Peyer's patch (tissue), 4 donors: ENCODE data around the gene GBX2. TPM values are rescaled to one million over a fixed set of nuclear protein-coding genes. Genes with fewer than 3 reads are reported as not detected.

ENCODE experiments used
- DNase-seq, 3 donors: peaks; one replicate each; pipeline ENCODE4 v3.0.0-alpha.2; 2017 to 2019
- H3K27ac ChIP-seq, 4 donors: fragments of 200-600 bp; sonication (generic); one replicate each; pipeline ENCODE4 v1.5.1; 2016 to 2019
- H3K27me3 ChIP-seq, 2 donors: fragments of 200-600 bp; sonication (generic); one replicate each; pipeline ENCODE4 v1.5.1; 2019
- H3K36me3 ChIP-seq, 3 donors: fragments of 200-600 bp; sonication (generic); one replicate each; pipeline ENCODE4 v1.5.1; 2016 to 2019
- H3K4me1 ChIP-seq, 4 donors: fragments of 200-600 bp; sonication (generic); one replicate each; pipeline ENCODE4 v1.5.1; 2016 to 2019
- H3K4me3 ChIP-seq, 4 donors: fragments of 200-600 bp; sonication (generic); 1 replicate in 3 of 4; 2 replicates in 1 of 4; pipeline ENCODE4 v1.5.1; 2016 to 2019; ENCODE audit warnings: mild to moderate bottlenecking in 1 of 4
- H3K9me3 ChIP-seq, 4 donors: fragments of 200-600 bp; sonication (generic); one replicate each; pipeline ENCODE4 v1.5.1; 2016 to 2019; ENCODE audit warnings: mild to moderate bottlenecking in 1 of 4
- CTCF ChIP-seq, 6 experiments: fragments of 450-650 bp in 4 of 6; fragments of 200-600 bp in 2 of 6; sonication (generic) in 1 of 6; IDR thresholded peaks; one replicate each; pipeline ENCODE4 v1.5.1; 2017 to 2019; ENCODE audit warnings: antibody characterized with exemption in 6 of 6, mild to moderate bottlenecking in 3 of 6, moderate library complexity in 1 of 6
- POLR2A ChIP-seq, 2 donors: fragments of 450-650 bp; IDR thresholded peaks; one replicate each; pipeline ENCODE4 v1.5.1; 2017; ENCODE audit warnings: antibody characterized with exemption in 2 of 2, mild to moderate bottlenecking in 2 of 2, moderate library complexity in 2 of 2
- total RNA-seq, 4 donors: library from RNA; depleted of rRNA; stranded (reverse); fragments of >200 nt; gene quantifications; one replicate each; pipeline ENCODE4 v1.1.0, GENCODE V29; 2016

Gene GBX2
- total RNA-seq, 4 donors from 2014 or later, result not detected

- H3K27me3 ChIP-seq, result no peaks in the 10 kb centered on the region
- TF ChIP-seq CTCF (IDR thresholded peaks at IDR 0.05), result no peak
- TF ChIP-seq POLR2A (IDR thresholded peaks at IDR 0.05), result no peak
Observed at GRCh38 chr2:236195726-236196125, 27.5 kb upstream of the GBX2 start.

GRCh38 chr2:236194786-236195185, 26.6 kb upstream of the GBX2 start:
- TF ChIP-seq POLR2A (IDR thresholded peaks at IDR 0.05), result no peak
- TF ChIP-seq CTCF (IDR thresholded peaks at IDR 0.05), result no peak
- H3K36me3 ChIP-seq, result no peaks in the 10 kb centered on the region
- no peaks in the 10 kb centered on the region for H3K4me1 ChIP-seq
- no peaks in the 10 kb centered on the region for H3K9me3 ChIP-seq
- no peak overlapping the region for H3K27ac ChIP-seq
- no peak for DNase-seq
- H3K4me3 ChIP-seq, result no peak overlapping the region
- no peaks in the 10 kb centered on the region for H3K27me3 ChIP-seq

More at GRCh38 chr2:236195726-236196125, 27.5 kb upstream of the GBX2 start:
- no peaks in the 10 kb centered on the region for H3K36me3 ChIP-seq
- no peaks in the 10 kb centered on the region for H3K4me1 ChIP-seq
- H3K4me3 ChIP-seq, result no peak overlapping the region
- no peak overlapping the region for H3K27ac ChIP-seq
- no peak for DNase-seq
- no peaks in the 10 kb centered on the region for H3K9me3 ChIP-seq

GRCh38 chr2:236193026-236193425, 24.8 kb upstream of the GBX2 start:
- H3K27ac ChIP-seq, result no peak overlapping the region
- no peaks in the 10 kb centered on the region for H3K4me1 ChIP-seq
- H3K36me3 ChIP-seq, result no peaks in the 10 kb centered on the region
- no peaks in the 10 kb centered on the region for H3K9me3 ChIP-seq
- H3K27me3 ChIP-seq, result no peaks in the 10 kb centered on the region
- DNase-seq, result no peak
- TF ChIP-seq POLR2A (IDR thresholded peaks at IDR 0.05) (no peak), CTCF (IDR thresholded peaks at IDR 0.05) (no peak)
- H3K4me3 ChIP-seq, result no peak overlapping the region

GRCh38 chr2:236190674-236191073, 22.5 kb upstream of the GBX2 start:
- DNase-seq, result no peak
- Histone ChIP-seq H3K9me3 (no peaks in the 10 kb centered on the region), H3K27me3 (no peaks in the 10 kb centered on the region), H3K4me1 (no peaks in the 10 kb centered on the region), H3K4me3 (no peak overlapping the region), H3K27ac (no peak overlapping the region), H3K36me3 (no peaks in the 10 kb centered on the region)
- TF ChIP-seq CTCF (IDR thresholded peaks at IDR 0.05), result no peak
- TF ChIP-seq POLR2A (IDR thresholded peaks at IDR 0.05), result no peak

GRCh38 chr2:236184701-236185100, 16.5 kb upstream of the GBX2 start:
- no peak overlapping the region for H3K4me3 ChIP-seq
- no peak overlapping the region for H3K27ac ChIP-seq
- no peaks in the 10 kb centered on the region for H3K36me3 ChIP-seq
- TF ChIP-seq CTCF (IDR thresholded peaks at IDR 0.05) (no peak), POLR2A (IDR thresholded peaks at IDR 0.05) (no peak)
- H3K9me3 ChIP-seq, result no peaks in the 10 kb centered on the region
- no peak for DNase-seq
- H3K27me3 ChIP-seq, result peaks cover 0 to 2% of the 10 kb centered on the region in 2 donors
- peaks cover 0 to under 1% (median 0%) of the 10 kb centered on the region in 4 donors for H3K4me1 ChIP-seq
